ENCODE results near the gene P3R3URF. TPM values are rescaled to one million over a fixed set of nuclear protein-coding genes. Genes with fewer than 3 reads are reported as not detected.

P3R3URF gene
- total and polyA plus RNA-seq, 12 donors = not detected

- Histone ChIP-seq H3K4me3 (no peak overlapping the region), H3K4me1 (replicated peaks in 1 of 2) (peaks cover 24 to 49% of the 10 kb centered on the region in 2 donors), H3K9me3 (replicated peaks in 1 of 3) (no peaks in the 10 kb centered on the region), H3K27me3 (no peaks in the 10 kb centered on the region), H3K27ac (no peak overlapping the region), H3K36me3 (replicated peaks in 1 of 2) (no peaks in the 10 kb centered on the region)
- intact Hi-C loops (cut with DNase I) = loop anchor here in 1 of 2 donors (5.0 kb wide), 1 partner anchor 35 kb away; no protein-coding TSS in a partner anchor
- 69 to 72% (median 70%) methylated on average over 5 to 6 of the region's 6 CpGs for WGBS, 4 donors
- no peak for TF ChIP-seq POLR2A (IDR thresholded peaks at IDR 0.05)
- no peak for TF ChIP-seq CTCF (IDR thresholded peaks at IDR 0.05)
- no peak for DNase-seq
These were observed 4.4 kb downstream of the P3R3URF start for GRCh38 chr1:46171871-46172270.

- H3K36me3 ChIP-seq (replicated peaks in 1 of 2) = no peaks in the 10 kb centered on the region
- H3K4me3 ChIP-seq = no peak overlapping the region
- TF ChIP-seq POLR2A (IDR thresholded peaks at IDR 0.05) = no peak
- TF ChIP-seq CTCF (IDR thresholded peaks at IDR 0.05) = no peak
- DNase-seq = peak in 1 of 7 donors; percentile 41
- peak overlapping the region in 1 of 5 donors; percentile 11 for H3K27ac ChIP-seq
- no peaks in the 10 kb centered on the region for H3K27me3 ChIP-seq
- 63 to 80% (median 68%) methylated on average over 8 of the region's 8 CpGs for WGBS, 4 donors
- intact Hi-C loops (cut with DNase I) = loop anchor here in 1 of 2 donors (5.0 kb wide), 1 partner anchor 34 kb away; no protein-coding TSS in a partner anchor
- no peaks in the 10 kb centered on the region for H3K9me3 ChIP-seq (replicated peaks in 1 of 3)
- peaks cover 24 to 49% of the 10 kb centered on the region in 2 donors for H3K4me1 ChIP-seq (replicated peaks in 1 of 2)
These were observed 4.9 kb downstream of the P3R3URF start for GRCh38 chr1:46171351-46171750.

GRCh38 chr1:46169811-46170454 lies 6.4 kb downstream of the P3R3URF start:
- no peak overlapping the region for H3K27ac ChIP-seq
- no peak for TF ChIP-seq CTCF (IDR thresholded peaks at IDR 0.05)
- TF ChIP-seq POLR2A (IDR thresholded peaks at IDR 0.05) = no peak
- intact Hi-C loops (cut with DNase I) = loop anchor here in 1 of 2 donors (5.0 kb wide), 1 partner anchor 33 kb away; no protein-coding TSS in a partner anchor
- no peaks in the 10 kb centered on the region for H3K36me3 ChIP-seq (replicated peaks in 1 of 2)
- no peak for DNase-seq
- H3K9me3 ChIP-seq (replicated peaks in 1 of 3) = no peaks in the 10 kb centered on the region
- H3K27me3 ChIP-seq = no peaks in the 10 kb centered on the region
- no peak overlapping the region for H3K4me3 ChIP-seq
- 89 to 100% (median 93%) methylated on average over 3 of the region's 3 CpGs for WGBS, 4 donors
- H3K4me1 ChIP-seq (replicated peaks in 1 of 2) = peaks cover 17 to 45% of the 10 kb centered on the region in 2 donors

GRCh38 chr1:46168477-46168876 lies 7.8 kb downstream of the P3R3URF start:
- Histone ChIP-seq H3K36me3 (replicated peaks in 1 of 2) (no peaks in the 10 kb centered on the region), H3K27ac (peak overlapping the region in 1 of 5 donors; percentile 25), H3K9me3 (replicated peaks in 1 of 3) (no peaks in the 10 kb centered on the region), H3K4me1 (replicated peaks in 1 of 2) (peaks cover 3 to 32% of the 10 kb centered on the region in 2 donors), H3K4me3 (no peak overlapping the region), H3K27me3 (no peaks in the 10 kb centered on the region)
- DNase-seq = peak in 4 of 7 donors; percentile 36 to 62 (median 46)
- intact Hi-C loops (cut with DNase I) = no loop called here
- WGBS, 4 donors = 45 to 53% (median 50%) methylated on average over 1 of the region's 1 CpG; no CpG with 5 or more reads in 1 of the 4 donors
- TF ChIP-seq POLR2A (IDR thresholded peaks at IDR 0.05) (no peak), CTCF (IDR thresholded peaks at IDR 0.05) (no peak)
